CD4-positive, CD25-positive, alpha-beta regulatory T cell (primary cell): ENCODE results near the gene PLEKHN1. TPM values are rescaled to one million over a fixed set of nuclear protein-coding genes. Genes with fewer than 3 reads are reported as not detected.
A peak's percentile ranks its signal among the peaks of the same experiment; 100 is the strongest.

Experiments used
- ATAC-seq, 2 donors: fragments of 150-1000 bp; cut with Tn5 transposase; one replicate each; pipeline ENCODE4 v1.10.0; 2021; ENCODE audit warnings: low read depth in 2 of 2, moderate number of reproducible peaks in 2 of 2, moderate library complexity in 1 of 2
- DNase-seq, 3 donors: peaks; one replicate each; pipeline versions ENCODE4 v3.0.0 to v3.0.0-alpha.2; 2012 to 2022; ENCODE audit warnings: mixed read lengths in 1 of 3
- H3K27ac ChIP-seq: one replicate; pipeline ENCODE4 v1.7.0; 2013; ENCODE audit warnings: mild to moderate bottlenecking, low read length; ENCODE audit not compliant: insufficient read depth, poor library complexity, severe bottlenecking
- H3K27me3 ChIP-seq: one replicate; pipeline ENCODE4 v1.7.0; 2013; ENCODE audit warnings: low read length; ENCODE audit not compliant: control insufficient read depth, insufficient read depth
- H3K36me3 ChIP-seq: one replicate; pipeline ENCODE4 v1.7.0; 2013; ENCODE audit warnings: mild to moderate bottlenecking, low read length, moderate library complexity; ENCODE audit not compliant: control insufficient read depth, insufficient read depth
- H3K4me1 ChIP-seq: 2 replicates; pipeline ENCODE4 v1.7.0; 2013; ENCODE audit warnings: mild to moderate bottlenecking, low read length; ENCODE audit not compliant: insufficient read depth, control insufficient read depth, poor library complexity, severe bottlenecking
- H3K4me3 ChIP-seq: one replicate; pipeline ENCODE4 v1.7.0; 2013; ENCODE audit warnings: low read depth, mild to moderate bottlenecking, low read length, moderate library complexity
- H3K9me3 ChIP-seq, 2 experiments: 1 replicate in 1 of 2; 2 replicates in 1 of 2; pipeline ENCODE4 v1.7.0; 2013; ENCODE audit warnings: low read length in 2 of 2, mild to moderate bottlenecking in 1 of 2, moderate library complexity in 1 of 2; ENCODE audit not compliant: control insufficient read depth in 2 of 2
- H3K27ac Mint-ChIP-seq, 3 donors: one replicate each; pipeline ENCODE4 v1.8.0; 2020 to 2022; ENCODE audit warnings: mild to moderate bottlenecking in 3 of 3, mixed read lengths in 3 of 3, moderate library complexity in 2 of 3
- H3K27me3 Mint-ChIP-seq: one replicate; pipeline ENCODE4 v1.8.0; 2022; ENCODE audit warnings: mild to moderate bottlenecking, mixed read lengths
- H3K36me3 Mint-ChIP-seq: one replicate; pipeline ENCODE4 v1.8.0; 2020; ENCODE audit warnings: mixed read lengths
- H3K4me1 Mint-ChIP-seq, 4 donors: one replicate each; pipeline ENCODE4 v1.8.0; 2020 to 2022; ENCODE audit warnings: mixed read lengths in 4 of 4, mild to moderate bottlenecking in 1 of 4
- H3K4me3 Mint-ChIP-seq, 4 donors: one replicate each; pipeline ENCODE4 v1.8.0; 2020 to 2022; ENCODE audit warnings: mild to moderate bottlenecking in 4 of 4, mixed read lengths in 4 of 4, moderate library complexity in 3 of 4
- H3K9me3 Mint-ChIP-seq, 7 donors: one replicate each; pipeline ENCODE4 v1.8.0; 2020 to 2022; ENCODE audit warnings: mixed read lengths in 7 of 7, mild to moderate bottlenecking in 3 of 7, moderate library complexity in 2 of 7
- polyA plus RNA-seq, 4 donors: library from polyadenylated mRNA; unstranded; fragments of 300-500 nt; fragmentation: Illumina TruSeq; gene quantifications; one replicate each; pipeline ENCODE4 v1.2.3, GENCODE V29; 2021
- total RNA-seq: library from RNA; stranded (reverse); gene quantifications from one replicate; pipeline ENCODE4 v1.2.3, GENCODE V29; 2022

Gene PLEKHN1
- total and polyA plus RNA-seq, 5 donors from 2014 or later: 0.39 to 2.5 (median 0.61) TPM; not detected in 2

GRCh38 chr1:963301-963651, 3.0 kb upstream of the PLEKHN1 start:
- peak overlapping the region in 2 of 4 donors; percentile 48 to 73 for H3K4me3 Mint-ChIP-seq
- no peaks in the 10 kb centered on the region for H3K27me3 ChIP-seq
- H3K27ac Mint-ChIP-seq: no peak overlapping the region
- peaks cover 0 to 29% (median under 1%) of the 10 kb centered on the region in 4 donors for H3K4me1 Mint-ChIP-seq
- no peak overlapping the region for H3K27ac ChIP-seq
- H3K4me1 ChIP-seq: peaks cover 44% of the 10 kb centered on the region
- DNase-seq (no peak), ATAC-seq (no peak)
- H3K27me3 Mint-ChIP-seq: no peaks in the 10 kb centered on the region
- no peaks in the 10 kb centered on the region for H3K36me3 ChIP-seq
- no peak overlapping the region for H3K4me3 ChIP-seq
- no peaks in the 10 kb centered on the region for H3K9me3 ChIP-seq
- no peaks in the 10 kb centered on the region for H3K36me3 Mint-ChIP-seq
- H3K9me3 Mint-ChIP-seq: no peaks in the 10 kb centered on the region

GRCh38 chr1:963746-964525, 2.3 kb upstream of the PLEKHN1 start:
- H3K9me3 Mint-ChIP-seq: no peaks in the 10 kb centered on the region
- no peak overlapping the region for H3K27ac ChIP-seq
- no peaks in the 10 kb centered on the region for H3K27me3 ChIP-seq
- H3K36me3 ChIP-seq: no peaks in the 10 kb centered on the region
- H3K4me3 ChIP-seq: no peak overlapping the region
- H3K4me1 Mint-ChIP-seq: peaks cover 0 to 24% (median 0%) of the 10 kb centered on the region in 4 donors
- ATAC-seq (no peak), DNase-seq (no peak)
- H3K36me3 Mint-ChIP-seq: no peaks in the 10 kb centered on the region
- H3K4me3 Mint-ChIP-seq: peak overlapping the region in 3 of 4 donors; percentile 15 to 73 (median 48)
- no peaks in the 10 kb centered on the region for H3K27me3 Mint-ChIP-seq
- no peak overlapping the region for H3K27ac Mint-ChIP-seq
- peaks cover 40% of the 10 kb centered on the region for H3K4me1 ChIP-seq
- H3K9me3 ChIP-seq: no peaks in the 10 kb centered on the region

GRCh38 chr1:964691-965525, 1.4 kb upstream of the PLEKHN1 start:
- Histone ChIP-seq H3K9me3 (no peaks in the 10 kb centered on the region), H3K27ac (no peak overlapping the region), H3K36me3 (no peaks in the 10 kb centered on the region), H3K4me3 (no peak overlapping the region), H3K27me3 (no peaks in the 10 kb centered on the region), H3K4me1 (peaks cover 33% of the 10 kb centered on the region)
- Mint-ChIP-seq H3K9me3 (no peaks in the 10 kb centered on the region), H3K4me1 (peaks cover 0 to 22% (median 0%) of the 10 kb centered on the region in 4 donors), H3K36me3 (no peaks in the 10 kb centered on the region), H3K27me3 (no peaks in the 10 kb centered on the region), H3K27ac (no peak overlapping the region), H3K4me3 (peak overlapping the region in 1 of 4 donors; percentile 64)
- DNase-seq (no peak), ATAC-seq (no peak)

- DNase-seq (no peak), ATAC-seq (no peak)
- H3K9me3 Mint-ChIP-seq: no peaks in the 10 kb centered on the region
- Histone ChIP-seq H3K27ac (peak overlapping the region; percentile 68), H3K27me3 (no peaks in the 10 kb centered on the region), H3K36me3 (no peaks in the 10 kb centered on the region), H3K4me1 (peaks cover 28% of the 10 kb centered on the region), H3K4me3 (no peak overlapping the region), H3K9me3 (no peaks in the 10 kb centered on the region)
- H3K27ac Mint-ChIP-seq: peak overlapping the region in 2 of 3 donors; percentile 7 to 60
- H3K4me1 Mint-ChIP-seq: peaks cover 0 to 19% (median 0%) of the 10 kb centered on the region in 4 donors
- H3K4me3 Mint-ChIP-seq: peak overlapping the region; percentile 21 to 64 (median 38)
- H3K36me3 Mint-ChIP-seq: no peaks in the 10 kb centered on the region
- H3K27me3 Mint-ChIP-seq: no peaks in the 10 kb centered on the region
Observed at GRCh38 chr1:965526-966134, 652 bp upstream of the PLEKHN1 start.

GRCh38 chr1:966704-967300, 520 bp downstream of the PLEKHN1 start:
- no peaks in the 10 kb centered on the region for H3K27me3 ChIP-seq
- no peaks in the 10 kb centered on the region for H3K36me3 Mint-ChIP-seq

GRCh38 chr1:967466-968343, 1.4 kb downstream of the PLEKHN1 start:
- Histone ChIP-seq H3K4me1 (peaks cover 21% of the 10 kb centered on the region), H3K36me3 (no peaks in the 10 kb centered on the region), H3K27me3 (no peaks in the 10 kb centered on the region), H3K27ac (no peak overlapping the region), H3K4me3 (no peak overlapping the region), H3K9me3 (no peaks in the 10 kb centered on the region)
- H3K27ac Mint-ChIP-seq: no peak overlapping the region
- H3K4me3 Mint-ChIP-seq: peak overlapping the region in 3 of 4 donors; percentile 31 to 89 (median 54)
- H3K36me3 Mint-ChIP-seq: no peaks in the 10 kb centered on the region
- no peaks in the 10 kb centered on the region for H3K9me3 Mint-ChIP-seq
- DNase-seq (no peak), ATAC-seq (no peak)
- H3K4me1 Mint-ChIP-seq: peaks cover 0 to 10% (median 0%) of the 10 kb centered on the region in 4 donors
- no peaks in the 10 kb centered on the region for H3K27me3 Mint-ChIP-seq

More at GRCh38 chr1:966704-967300, 520 bp downstream of the PLEKHN1 start:
- H3K9me3 ChIP-seq: no peaks in the 10 kb centered on the region
- H3K4me1 Mint-ChIP-seq: peaks cover 0 to 14% (median 0%) of the 10 kb centered on the region in 4 donors
- H3K4me3 ChIP-seq: no peak overlapping the region
- peak; percentile 52 to 87 (median 65) for DNase-seq
- ATAC-seq: peak; percentile 91 to 92
- H3K27ac ChIP-seq: peak overlapping the region; percentile 68
- no peak overlapping the region for H3K27ac Mint-ChIP-seq
- H3K4me3 Mint-ChIP-seq: peak overlapping the region; percentile 54 to 89 (median 79)
- no peaks in the 10 kb centered on the region for H3K36me3 ChIP-seq
- H3K9me3 Mint-ChIP-seq: no peaks in the 10 kb centered on the region
- no peaks in the 10 kb centered on the region for H3K27me3 Mint-ChIP-seq
- peaks cover 21% of the 10 kb centered on the region for H3K4me1 ChIP-seq
